Activated naive CD8-positive, alpha-beta T cell treated with anti-CD3 and anti-CD28 coated beads, Interleukin-2, amount 50 U/mL, for 16 hours (primary cell): Measurements from ENCODE around the gene CEP112.
"Not testable (repeated sequence)": the region's sequence is repeated elsewhere in the genome, so short reads cannot be mapped to it uniquely, and the experiment has no call there.

Experiments used
- DNase-seq: peaks from one replicate; pipeline ENCODE4 v3.0.0-alpha.2; 2020; ENCODE audit warnings: low read depth, low spot score

CEP112 gene

DNA sequence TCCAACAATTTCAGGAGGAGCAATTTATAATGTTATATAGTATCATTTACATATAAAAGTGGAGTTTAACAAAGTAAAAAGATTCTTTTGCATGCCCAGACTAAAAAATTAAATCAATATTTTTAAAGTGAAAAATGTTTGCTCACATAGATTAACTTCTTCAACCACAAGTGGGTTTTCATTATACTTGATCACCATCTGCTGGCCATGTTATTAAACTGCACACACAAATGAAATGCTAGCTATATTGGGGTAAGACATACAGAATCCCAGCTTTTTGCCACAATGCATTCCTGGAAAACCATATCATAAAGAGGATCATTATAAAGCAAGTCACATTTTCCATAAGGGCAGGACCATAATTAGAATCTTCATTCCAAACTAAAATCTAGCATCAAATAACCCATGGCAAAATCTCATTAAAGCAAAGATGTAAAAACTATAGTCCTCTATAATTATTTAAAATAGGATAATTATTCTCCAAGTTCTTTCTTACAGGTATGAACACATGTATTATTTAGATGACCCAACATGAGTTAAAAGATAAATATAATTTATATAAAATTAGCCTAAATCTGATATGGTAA is 26.3 kb downstream of the CEP112 start:
- no peak for DNase-seq

DNA sequence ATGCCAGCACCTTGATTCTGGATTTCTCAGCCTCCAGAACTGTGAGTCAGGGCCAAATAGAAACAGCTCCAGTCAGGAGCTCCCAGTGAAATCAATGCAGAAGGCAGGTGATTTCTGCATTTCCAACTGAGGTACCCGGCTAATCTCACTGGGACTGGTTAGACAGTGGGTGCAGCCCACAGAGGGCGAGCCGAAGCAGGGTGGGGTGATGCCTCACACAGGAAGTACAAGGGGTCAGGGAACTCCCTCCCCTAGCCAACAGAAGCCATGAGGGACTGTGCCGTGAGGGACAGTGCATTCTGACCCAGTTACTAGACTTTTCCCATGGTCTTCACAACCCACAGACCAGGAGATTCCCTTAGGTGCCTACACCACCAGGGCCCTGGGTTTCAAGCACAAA is 36.9 kb downstream of the CEP112 start:
- not testable (repeated sequence) for DNase-seq

DNA sequence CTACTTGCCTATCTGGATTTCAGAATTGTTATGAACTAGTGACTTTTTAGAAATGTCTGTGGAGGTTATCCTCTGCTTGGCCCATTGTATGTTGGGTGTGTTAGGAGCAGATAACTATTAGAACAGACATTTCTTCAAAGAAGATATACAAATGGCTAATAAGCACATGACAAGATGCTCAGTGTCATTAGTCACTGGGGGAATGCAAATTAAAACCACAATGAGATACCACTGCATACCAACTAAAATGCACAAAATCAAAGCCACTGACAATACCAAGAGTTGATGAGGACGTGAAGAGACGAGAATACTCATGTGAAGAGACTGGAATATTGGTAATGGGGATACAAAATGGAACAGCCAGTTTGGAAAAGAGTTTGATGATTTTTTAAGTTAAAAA is 39.2 kb downstream of the CEP112 start:
- DNase-seq = no peak

DNA sequence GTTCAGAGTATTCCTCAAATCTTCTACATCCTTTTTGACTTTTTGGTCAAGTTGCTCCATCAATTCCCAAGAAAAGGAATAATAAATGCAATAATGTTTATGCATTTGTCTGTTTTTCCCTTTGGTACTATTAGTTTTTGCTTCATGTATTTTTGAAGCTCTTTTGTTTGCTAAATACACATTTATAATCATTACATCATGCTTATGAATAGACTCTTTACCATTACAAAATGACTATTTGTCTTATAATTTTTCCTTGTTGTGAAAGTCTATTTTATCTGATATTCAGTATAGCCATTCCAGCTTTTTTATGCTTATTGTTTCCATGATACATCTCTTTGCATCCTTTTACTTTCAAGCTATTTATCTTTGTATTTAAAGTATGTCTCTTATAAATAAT is 41.2 kb downstream of the CEP112 start:
- no peak for DNase-seq

DNA sequence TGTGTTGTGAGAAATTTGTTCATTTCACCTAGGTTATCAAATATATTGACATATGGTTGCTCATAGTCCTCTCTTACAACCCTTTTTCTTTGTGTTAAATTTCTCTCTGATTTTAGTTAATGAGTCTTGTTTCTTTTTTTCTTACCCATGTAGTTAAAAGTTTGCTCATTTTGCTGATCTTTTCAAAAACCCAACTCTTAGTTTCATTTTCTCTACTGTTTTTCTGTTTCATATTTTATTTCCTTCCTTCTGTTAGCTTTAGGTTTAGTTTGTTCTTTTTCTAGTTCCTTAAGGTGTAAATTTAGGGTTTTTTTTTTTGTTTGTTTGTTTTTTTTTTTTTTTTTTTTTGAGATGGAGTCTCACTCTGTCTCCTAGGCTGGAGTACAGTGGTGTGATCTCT is 42.4 kb downstream of the CEP112 start:
- no peak for DNase-seq

DNA sequence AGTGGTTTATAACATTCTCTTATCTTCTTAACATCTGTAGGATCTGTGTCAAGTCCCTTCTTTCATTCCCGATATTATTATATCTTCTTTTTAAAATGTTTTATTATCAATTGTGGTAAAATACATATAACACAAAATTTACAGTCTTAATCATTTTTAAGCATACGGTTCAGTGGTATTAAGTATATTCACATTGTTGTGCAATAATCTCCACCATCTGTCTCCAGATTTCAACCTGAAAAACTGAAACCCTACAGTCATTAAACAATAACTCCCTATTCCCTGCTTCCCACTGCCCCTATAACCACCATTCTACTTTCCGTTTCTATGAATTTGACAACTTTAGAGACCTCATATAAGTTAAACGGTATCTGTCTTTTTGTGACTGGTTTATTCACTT is 45.5 kb downstream of the CEP112 start:
- no peak for DNase-seq

DNA sequence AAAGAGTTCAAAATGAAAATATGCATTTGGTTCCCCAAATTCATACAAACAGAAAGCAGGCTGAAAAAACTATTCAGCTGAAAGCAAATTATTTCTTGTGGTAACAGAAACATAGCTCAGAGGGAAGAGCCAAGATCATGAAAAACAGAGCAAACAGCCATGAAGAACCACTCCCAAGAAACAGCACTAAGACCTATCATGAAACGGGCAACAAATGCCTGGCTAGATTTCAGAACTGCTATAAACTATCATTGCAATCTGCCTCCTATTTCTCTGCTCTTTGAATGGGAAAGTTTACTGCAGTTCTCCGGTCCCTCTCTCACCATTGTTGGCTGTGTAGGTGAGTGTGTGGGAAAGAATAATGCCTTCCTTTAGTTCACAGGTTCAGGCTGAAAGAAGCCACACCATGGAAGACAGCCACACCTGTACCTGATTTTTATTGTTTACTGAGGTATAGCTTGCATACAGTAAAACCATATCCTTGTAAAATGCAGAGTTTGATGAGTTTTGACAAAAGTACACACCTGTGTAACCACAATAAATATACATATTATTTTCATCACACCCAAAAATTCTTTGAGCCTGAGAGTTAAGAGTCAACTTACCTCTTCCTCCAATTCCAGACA is 48.2 kb downstream of the CEP112 start:
- no peak for DNase-seq

DNA sequence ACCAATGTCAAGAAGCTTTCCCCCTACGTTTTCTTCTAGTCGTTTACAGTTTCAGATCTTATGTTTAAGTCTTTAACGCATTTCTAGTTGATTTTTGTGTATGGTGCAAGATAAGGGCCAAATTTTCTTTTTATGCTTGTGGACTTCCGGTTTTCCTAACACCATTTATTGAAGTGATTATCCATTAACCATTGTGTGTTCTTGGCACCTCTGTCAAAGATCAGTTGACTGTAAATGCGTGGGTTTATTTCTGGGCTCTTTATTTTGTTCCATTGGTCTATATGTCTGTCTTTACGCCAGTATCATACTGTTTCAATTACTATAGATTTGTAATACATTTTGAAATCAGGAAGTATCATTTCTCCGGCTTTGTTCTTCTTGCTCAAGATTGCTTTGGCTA is 49.5 kb downstream of the CEP112 start:
- DNase-seq = no peak

DNA sequence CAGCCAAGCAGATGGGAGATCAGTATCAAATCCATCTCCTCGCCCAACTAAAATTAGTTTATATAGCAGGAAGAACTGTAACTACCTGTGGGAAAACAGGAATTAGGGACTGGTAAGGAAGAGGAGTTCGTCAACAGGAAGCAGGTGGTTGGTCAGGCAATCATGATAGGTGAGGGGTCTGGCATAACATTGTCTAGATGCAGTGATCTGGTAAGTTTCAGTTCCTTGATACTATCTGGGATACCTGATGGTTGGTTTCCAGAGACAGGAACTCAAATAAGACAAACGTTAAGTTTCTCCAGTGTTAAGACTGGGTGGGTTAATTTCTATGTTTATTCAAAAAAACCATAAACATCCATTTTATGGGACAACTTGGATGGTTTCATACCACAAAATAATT is 53.8 kb downstream of the CEP112 start:
- no peak for DNase-seq

DNA sequence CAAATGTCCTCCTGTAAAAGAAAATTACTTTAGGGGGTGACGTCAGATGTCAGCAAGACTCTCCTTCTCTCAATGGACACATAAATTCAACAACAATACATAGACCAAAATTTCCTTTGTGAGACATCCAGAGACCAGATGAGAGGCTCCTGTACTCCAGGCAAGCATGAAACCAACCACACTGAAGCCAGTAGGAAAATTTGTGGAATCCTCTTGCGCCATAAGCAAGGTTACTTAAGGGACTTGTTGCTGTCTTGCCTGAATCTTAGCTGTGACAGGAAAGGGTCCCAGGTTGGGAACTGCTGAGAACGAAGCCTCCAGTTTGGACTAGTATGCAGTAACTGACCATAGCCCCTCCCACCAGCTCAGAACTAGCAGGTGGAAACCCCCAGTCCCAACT is 56.0 kb downstream of the CEP112 start:
- no peak for DNase-seq

DNA sequence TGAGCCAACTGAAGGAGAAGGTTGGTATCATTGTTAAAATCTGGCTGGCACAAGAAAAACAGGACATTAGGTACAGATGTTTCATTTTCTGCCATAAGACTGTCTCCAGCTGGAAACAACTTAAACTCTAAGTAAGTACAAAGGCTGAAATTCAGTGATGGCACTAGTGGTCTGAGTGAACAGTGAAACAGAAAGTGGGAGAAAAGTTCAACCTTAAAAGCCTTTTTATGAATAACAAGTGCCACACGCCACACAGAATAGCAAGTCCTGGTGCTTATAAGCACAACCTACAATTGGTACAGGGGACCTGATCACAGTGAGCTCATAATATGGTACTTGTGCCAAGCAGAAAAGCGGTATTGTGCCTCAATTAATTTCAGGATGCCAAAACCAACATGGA is 56.7 kb downstream of the CEP112 start:
- DNase-seq = no peak

DNA sequence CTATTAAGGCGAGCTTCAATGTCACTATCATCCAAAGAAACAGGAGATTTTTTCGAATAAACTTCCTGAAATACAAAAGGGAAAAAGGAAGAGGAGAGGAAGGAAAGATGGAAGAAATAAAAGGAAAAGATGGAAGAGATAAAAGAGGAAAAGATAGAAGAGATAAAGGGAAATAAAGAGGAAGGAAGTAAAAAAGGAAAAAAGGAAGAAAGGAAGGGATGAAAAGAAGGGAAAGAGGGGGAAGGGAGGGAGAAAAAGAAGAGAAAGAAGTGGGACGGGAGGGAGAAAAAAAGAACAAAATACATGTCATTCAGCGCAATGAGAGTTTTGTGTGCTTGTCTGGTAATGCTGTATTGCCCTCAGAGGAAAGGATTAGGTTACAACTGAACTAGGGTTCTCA is 62.2 kb downstream of the CEP112 start:
- no peak for DNase-seq

DNA sequence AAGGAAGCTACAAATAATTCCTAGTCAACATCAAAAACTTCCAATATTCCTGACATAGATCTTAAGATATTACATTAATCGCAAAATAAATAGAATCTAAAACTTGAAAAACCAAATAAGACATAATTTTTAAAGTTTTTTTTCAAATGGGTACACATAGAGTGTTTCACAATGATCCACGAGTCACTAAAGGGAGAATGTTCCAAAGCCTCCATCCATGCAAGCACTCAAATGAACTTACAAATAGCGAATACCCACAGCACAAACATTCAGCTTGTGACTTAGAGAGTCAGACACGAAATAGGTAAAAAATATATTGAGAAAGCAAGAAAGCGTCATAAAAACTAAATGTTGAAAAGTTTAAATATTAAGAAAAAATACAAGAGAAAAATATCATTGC is 65.7 kb downstream of the CEP112 start:
- DNase-seq = no peak

DNA sequence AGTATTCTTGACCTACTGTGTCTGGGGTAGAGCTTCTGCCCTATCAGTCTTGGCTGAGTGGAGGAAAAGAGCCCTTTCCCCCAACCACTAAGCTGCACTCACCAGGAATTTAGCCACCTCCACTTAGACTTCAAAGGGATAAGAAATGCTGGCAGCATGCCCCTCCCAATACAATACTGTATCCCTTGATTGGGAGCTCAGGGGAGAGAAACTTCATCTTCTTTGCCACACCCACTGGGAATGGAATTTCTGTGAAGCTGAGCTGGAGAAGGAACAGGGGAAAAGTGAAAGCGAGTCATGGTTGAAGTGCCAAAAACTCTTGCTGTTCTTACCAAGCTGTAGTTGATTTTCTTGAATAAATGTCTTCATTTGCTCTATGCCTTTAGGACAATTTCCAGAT is 68.8 kb downstream of the CEP112 start:
- no peak for DNase-seq

DNA sequence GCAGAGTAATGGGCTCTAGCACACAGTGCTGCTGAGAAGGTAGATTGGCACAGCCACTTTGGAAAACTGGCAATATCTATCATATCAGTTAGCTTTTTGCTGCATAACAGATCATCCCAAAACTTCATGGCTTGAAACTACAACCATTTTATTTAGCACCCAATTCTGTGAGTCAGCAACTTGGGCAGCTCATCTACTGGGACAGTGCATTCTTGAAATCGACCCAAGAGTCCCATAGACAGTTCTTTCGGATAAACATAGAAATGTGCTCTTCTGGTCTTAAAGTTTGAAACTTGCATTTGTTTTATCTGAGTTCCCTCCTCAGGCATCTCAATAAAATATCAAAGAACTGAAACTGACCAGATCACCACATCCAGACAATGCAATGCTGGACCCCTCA is 76.7 kb downstream of the CEP112 start:
- no peak for DNase-seq

DNA sequence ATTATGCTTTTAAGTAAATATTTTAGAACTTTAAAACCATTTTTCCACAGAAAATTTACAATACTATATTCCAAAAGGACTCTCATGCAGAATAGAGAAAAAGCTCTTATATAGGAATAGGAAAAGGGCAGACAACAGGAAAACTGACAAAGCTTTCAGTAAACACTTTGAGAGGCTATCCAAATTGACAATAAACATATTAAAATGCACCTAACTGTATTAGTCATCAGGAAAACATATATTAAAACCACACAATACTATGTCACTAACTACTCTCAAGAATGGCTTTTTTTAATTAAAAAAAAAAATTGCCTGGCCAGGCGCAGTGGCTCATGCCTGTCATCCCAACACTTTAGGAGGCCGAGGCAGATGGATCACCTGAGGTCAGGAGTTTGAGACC is 77.3 kb downstream of the CEP112 start:
- DNase-seq = no peak

DNA sequence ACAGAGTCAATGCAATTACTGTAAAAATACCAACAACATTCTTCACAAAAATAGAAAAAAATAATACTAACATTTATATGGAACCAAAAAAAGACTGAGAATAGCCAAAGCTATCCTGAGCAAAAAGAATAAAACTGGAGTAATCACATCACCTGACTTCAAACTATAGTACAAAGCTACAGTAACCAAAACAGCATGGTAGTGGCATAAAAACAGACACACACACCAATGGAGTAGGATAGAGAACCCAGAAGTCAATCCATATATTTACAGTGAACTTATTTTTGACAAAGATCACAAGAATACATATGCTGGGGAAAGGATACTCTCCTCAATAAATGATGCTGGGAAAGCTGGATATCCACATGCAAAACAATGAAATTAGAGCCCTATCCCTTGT is 84.2 kb downstream of the CEP112 start:
- DNase-seq = no peak

DNA sequence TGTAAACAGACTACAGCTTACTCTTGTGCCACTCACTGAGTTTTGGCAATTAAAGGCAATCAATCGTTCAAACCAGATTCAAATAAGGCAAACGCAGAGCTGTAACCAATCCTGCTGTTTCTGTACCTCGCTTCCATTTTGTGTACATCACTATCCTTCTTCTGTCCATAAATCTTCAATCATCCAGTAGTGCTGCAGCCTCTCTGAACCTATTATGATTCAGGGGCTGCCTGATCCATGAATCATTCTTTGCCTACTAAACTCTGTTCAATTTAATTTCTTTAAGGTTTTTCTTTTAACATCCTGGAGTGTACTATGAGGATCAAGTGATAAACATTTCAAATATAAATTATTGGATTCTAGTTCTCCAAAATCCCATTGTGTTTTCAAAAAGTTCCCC is 93.9 kb downstream of the CEP112 start:
- DNase-seq = no peak

DNA sequence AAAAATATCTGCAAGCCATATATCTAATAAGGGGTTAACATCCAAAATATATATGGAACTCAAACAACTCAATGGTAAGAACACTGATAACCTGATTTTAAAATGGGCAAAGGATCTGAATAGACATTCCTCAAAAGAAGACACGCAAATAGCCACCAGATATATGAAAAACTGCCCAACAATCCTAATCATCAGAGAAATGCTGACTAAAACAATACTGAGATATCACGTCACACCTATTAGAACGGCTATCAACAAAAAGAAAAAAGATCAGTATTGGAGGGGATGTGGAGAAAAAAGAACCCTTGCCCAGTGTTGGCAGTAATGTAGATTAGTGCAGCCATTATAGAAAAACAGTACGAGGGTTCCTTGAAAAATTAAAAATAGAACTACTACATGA is 97.2 kb downstream of the CEP112 start:
- no peak for DNase-seq

DNA sequence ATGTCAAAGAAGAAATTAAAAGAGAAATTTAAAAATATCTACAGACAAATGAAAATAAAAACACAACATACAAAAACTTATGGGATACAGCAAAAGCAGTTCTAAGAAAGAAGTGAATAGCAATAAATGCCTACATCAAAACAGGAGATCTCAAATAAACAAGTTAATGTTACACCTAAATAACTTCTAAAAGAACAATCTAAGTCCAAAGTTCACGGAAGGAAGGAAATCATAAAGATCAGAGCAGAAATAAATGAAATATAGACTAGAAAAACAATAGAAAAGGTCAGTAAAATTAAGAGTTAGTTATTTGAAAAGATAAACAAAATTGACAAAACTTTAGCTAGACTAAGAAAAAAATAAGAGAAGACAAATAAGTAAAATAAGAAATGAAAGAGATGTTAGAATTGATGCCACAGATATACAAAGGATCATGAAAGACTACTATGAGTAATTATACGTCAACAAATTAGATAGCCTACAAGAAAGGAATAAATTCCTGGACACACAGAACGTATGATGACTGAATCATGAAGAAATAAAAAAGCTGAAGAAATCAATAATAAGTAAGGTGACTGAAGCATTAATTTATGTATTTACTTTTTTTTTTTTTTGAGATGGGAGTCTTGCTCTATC is 100.4 kb downstream of the CEP112 start:
- no peak for DNase-seq

DNA sequence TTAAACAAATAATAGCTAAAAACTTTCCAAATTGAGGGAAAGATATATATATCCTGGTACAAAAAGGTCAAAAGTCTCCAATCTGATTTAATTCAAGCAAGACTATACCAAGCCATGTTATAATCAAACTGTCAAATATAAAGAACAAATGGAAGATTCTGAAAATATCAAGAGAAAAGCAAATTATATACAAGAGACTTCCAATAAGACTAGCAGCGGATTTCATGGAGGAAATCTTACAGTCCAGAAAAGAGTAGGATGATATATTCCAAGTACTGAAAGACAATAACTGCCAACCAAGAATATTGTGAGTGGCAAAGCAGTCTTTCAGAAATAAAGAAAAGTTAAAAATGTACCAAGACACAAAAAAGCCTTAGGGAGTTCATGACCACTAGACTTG is 102.2 kb downstream of the CEP112 start:
- no peak for DNase-seq

DNA sequence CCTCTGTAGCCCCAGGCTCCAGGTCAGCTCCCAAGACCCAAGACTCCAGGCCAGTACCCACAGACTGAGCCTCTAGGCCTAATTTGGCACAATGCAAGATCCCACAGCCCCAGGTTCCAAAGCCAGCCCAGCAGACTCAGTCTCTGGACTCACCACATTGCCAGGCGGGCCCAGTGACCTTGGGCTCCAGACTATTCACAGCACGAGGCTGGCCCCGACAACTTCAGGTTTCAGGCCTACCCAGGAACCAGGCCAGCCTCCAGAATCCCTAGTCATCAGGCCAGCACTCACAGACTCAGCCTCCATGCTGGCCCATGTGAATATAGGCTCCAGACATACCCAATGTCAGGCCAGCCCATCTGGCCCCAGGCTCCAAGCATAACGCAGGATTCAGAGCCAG is 103.8 kb downstream of the CEP112 start:
- no peak for DNase-seq

DNA sequence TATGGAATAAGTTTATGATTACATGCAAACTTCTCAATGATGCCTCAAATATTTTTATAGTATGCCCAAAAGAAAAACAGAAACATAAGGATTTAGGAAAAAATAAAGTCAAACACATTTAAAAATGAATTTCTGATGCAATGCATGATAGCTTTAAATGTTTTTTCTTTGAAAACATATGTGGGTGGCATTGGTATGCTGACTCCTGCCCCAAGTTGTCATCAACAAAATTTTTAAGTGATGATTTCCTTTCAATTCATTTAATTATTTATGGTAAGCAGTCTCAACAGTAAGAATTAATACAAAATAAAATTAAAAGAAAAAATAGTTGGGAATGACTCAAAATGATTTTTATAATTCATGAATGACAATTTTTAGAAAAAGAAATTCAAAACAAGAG is 104.9 kb downstream of the CEP112 start:
- DNase-seq = no peak

DNA sequence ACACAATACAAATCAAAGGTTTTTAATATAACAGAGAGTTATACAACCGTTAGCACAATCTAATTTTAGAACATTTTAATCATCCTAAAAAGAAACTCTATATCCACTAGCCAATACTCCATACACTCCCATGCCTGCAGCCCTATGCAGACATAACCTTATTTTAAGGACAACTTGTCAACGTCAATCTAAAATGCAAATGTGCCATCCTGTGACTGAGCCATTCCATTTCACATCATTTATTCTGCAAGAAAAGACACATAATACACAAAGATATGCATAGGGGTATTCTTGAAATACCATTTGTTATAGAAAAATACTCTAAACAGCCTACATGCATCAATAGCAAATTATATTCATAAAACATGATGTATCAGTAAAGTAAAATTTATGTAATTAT is 106.7 kb downstream of the CEP112 start:
- no peak for DNase-seq
